Ovary (tissue), 3 donors: Measurements from ENCODE around the gene AGBL4.

Source experiments
- EP300 ChIP-seq: sonication (generic); formaldehyde crosslinking; IDR thresholded peaks from one replicate; pipeline ENCODE4 v1.6.1; 2017; ENCODE audit warnings: antibody characterized with exemption
- POLR2A ChIP-seq: fragments of 450-650 bp; IDR thresholded peaks from one replicate; pipeline ENCODE4 v1.6.1; 2017; ENCODE audit warnings: antibody characterized with exemption, mild to moderate bottlenecking, moderate library complexity
- TF ChIP-seq, protein P1 (sequence below), 3 donors: fragments of 450-650 bp in 2 of 3; fragments of 200-600 bp in 1 of 3; IDR thresholded peaks; one replicate each; pipeline versions ENCODE4 v1.5.1 to v1.8.0; 2016 to 2022; ENCODE audit warnings: antibody characterized with exemption in 3 of 3, mild to moderate bottlenecking in 1 of 3
- donor health status: DM: no; HTN: no; CAD: no.

DNA sequence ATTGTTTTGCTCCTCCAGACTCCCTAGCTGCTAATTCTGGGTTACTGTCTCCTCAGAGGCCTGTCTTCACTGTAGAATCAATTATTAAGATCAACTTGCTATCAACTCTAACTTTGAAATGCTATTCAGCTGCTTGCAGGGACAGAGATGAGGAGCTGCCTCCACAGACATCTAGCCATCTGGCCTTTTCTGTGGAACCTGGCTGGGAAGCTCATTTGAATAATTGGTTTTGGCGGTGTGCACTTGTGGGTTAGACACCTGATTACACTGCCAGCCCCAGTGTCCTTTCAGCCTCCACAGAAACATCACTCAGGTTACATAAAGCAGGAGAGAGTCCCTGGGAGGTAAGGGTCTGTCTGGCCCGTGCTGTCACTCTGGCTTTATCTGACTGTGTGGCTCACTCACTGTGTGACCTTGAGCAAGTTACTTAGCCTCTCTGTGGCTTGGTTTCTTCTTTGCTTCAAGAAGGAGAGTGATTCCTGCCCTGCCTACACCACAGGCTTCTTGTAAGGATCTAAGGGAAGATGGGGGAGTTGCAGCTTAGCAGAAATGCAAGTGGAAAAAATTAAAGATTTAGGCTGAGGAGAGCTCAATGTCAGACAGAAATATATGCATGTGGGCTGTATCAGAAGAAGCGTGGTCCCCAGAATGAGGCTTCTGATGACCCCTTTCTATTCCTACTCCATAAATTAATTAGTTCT lies 1378.7 kb downstream of the AGBL4 start:
- TF ChIP-seq, protein P1, sequence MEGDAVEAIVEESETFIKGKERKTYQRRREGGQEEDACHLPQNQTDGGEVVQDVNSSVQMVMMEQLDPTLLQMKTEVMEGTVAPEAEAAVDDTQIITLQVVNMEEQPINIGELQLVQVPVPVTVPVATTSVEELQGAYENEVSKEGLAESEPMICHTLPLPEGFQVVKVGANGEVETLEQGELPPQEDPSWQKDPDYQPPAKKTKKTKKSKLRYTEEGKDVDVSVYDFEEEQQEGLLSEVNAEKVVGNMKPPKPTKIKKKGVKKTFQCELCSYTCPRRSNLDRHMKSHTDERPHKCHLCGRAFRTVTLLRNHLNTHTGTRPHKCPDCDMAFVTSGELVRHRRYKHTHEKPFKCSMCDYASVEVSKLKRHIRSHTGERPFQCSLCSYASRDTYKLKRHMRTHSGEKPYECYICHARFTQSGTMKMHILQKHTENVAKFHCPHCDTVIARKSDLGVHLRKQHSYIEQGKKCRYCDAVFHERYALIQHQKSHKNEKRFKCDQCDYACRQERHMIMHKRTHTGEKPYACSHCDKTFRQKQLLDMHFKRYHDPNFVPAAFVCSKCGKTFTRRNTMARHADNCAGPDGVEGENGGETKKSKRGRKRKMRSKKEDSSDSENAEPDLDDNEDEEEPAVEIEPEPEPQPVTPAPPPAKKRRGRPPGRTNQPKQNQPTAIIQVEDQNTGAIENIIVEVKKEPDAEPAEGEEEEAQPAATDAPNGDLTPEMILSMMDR (IDR thresholded peaks at IDR 0.05), result no peak
- TF ChIP-seq POLR2A, result no peak
- no peak for TF ChIP-seq EP300
